GM10248 (cell line): ENCODE measurements around the gene RERE.

Experiments
- CTCF ChIA-PET: fragments of 300-600 bp; sonication (Branson Sonifier 250); formaldehyde crosslinking; extraction: SDS; loops from one replicate; lab custom pipeline; 2021; ENCODE audit warnings: antibody characterized with exemption; lab: Yijun Ruan, JAX
- POLR2A ChIA-PET: fragments of 350-650 bp; sonication (Branson Sonifier 250); formaldehyde crosslinking; extraction: SDS; loops from one replicate; lab custom pipeline; 2020; ENCODE audit warnings: antibody characterized with exemption; lab: Yijun Ruan, JAX
- DNase-seq: peaks from one replicate; pipeline ENCODE4 v3.0.0; 2012; ENCODE audit errors: extremely low spot score
- CTCF ChIP-seq: IDR thresholded peaks from 2 replicates; pipeline ENCODE4 v1.5.1; 2012; ENCODE audit warnings: mild to moderate bottlenecking, low read depth; ENCODE audit errors: extremely low read depth, missing control alignments, control extremely low read depth

RERE gene

GRCh38 chr1:8344893-8345507, 472.4 kb downstream of the RERE start:
- POLR2A ChIA-PET: no interaction called here
- no peak for DNase-seq
- CTCF ChIA-PET: interaction anchor here (1.7 to 8.2 kb wide), 2 partner anchors 329 to 369 kb away, joined by 4 to 91 read pairs; no protein-coding TSS in a partner anchor
- no peak for TF ChIP-seq CTCF

GRCh38 chr1:8343464-8344001, 473.9 kb downstream of the RERE start:
- CTCF ChIA-PET: no interaction called here
- no peak for TF ChIP-seq CTCF
- POLR2A ChIA-PET: no interaction called here
- no peak for DNase-seq

GRCh38 chr1:8343044-8343443, 474.4 kb downstream of the RERE start:
- TF ChIP-seq CTCF: no peak
- no peak for DNase-seq
- ChIA-PET CTCF (no interaction called here), POLR2A (no interaction called here)

GRCh38 chr1:8342325-8342724, 475.1 kb downstream of the RERE start:
- CTCF ChIA-PET: no interaction called here
- POLR2A ChIA-PET: no interaction called here
- no peak for TF ChIP-seq CTCF
- DNase-seq: no peak

- ChIA-PET POLR2A (no interaction called here), CTCF (no interaction called here)
- TF ChIP-seq CTCF: no peak
- no peak for DNase-seq
These were observed 477.0 kb downstream of the RERE start for GRCh38 chr1:8340448-8340847.

- POLR2A ChIA-PET: no interaction called here
- no peak for DNase-seq
- no peak for TF ChIP-seq CTCF
- CTCF ChIA-PET: no interaction called here
These were observed 478.2 kb downstream of the RERE start for GRCh38 chr1:8339203-8339600.
